ENCODE measurements around the gene GADD45B. TPM values are rescaled to one million over a fixed set of nuclear protein-coding genes. Genes with fewer than 3 reads are reported as not detected.

Gene GADD45B
- total RNA-seq, 1 experiment from 2014 or later = 24.7 TPM

- no peak for TF ChIP-seq CTCF (conservative IDR thresholded peaks at IDR 0.05)
- no peak for TF ChIP-seq EZH2 (IDR thresholded peaks at IDR 0.05; ENCODE audit: low read depth)
- H3K27ac ChIP-seq = no peak overlapping the region
Observed at GRCh38 chr19:2512523-2513431, 36.9 kb downstream of the GADD45B start.

GRCh38 chr19:2514981-2515518 lies 39.1 kb downstream of the GADD45B start:
- Histone ChIP-seq H3K27ac (no peak overlapping the region), H3K4me1 (replicated peaks; ENCODE audit: insufficient read depth) (no peaks in the 10 kb centered on the region)

More at GRCh38 chr19:2512523-2513431, 36.9 kb downstream of the GADD45B start:
- peaks cover 1% of the 10 kb centered on the region; the same call in 1 of the 2 replicates for H3F3A ChIP-seq (ENCODE audit: insufficient read depth, low read depth)
- H3K4me2 ChIP-seq = no peak overlapping the region
- ChIA-PET CTCF (no interaction called here), POLR2A (ENCODE audit: unreplicated experiment) (interaction anchor here (0.7 kb wide), 1 partner anchor 28 kb away, joined by 3 read pairs; no protein-coding TSS in a partner anchor)
- no peaks in the 10 kb centered on the region for H4K20me1 ChIP-seq (ENCODE audit: insufficient read depth)
- DNase-seq = no peak
- intact Hi-C loops (cut with micrococcal nuclease; ENCODE audit: unreplicated experiment) = no loop called here
- no peaks in the 10 kb centered on the region for H3K9me3 ChIP-seq (ENCODE audit: insufficient read depth, low read depth)
- H2AFZ ChIP-seq = no peak overlapping the region
- no peaks in the 10 kb centered on the region for H3K79me2 ChIP-seq (ENCODE audit: low read depth)
- H3K36me3 ChIP-seq (ENCODE audit: low read depth) = no peaks in the 10 kb centered on the region
- no peak overlapping the region for H3K4me3 ChIP-seq
- H3K9me2 ChIP-seq (ENCODE audit: insufficient read depth) = no peaks in the 10 kb centered on the region
- no peaks in the 10 kb centered on the region for H3K27me3 ChIP-seq (ENCODE audit: insufficient read depth, low read depth)
- peaks cover 3% of the 10 kb centered on the region; the same call in 1 of the 2 replicates for H3K4me1 ChIP-seq (replicated peaks; ENCODE audit: insufficient read depth)
- BruUV-seq (replicated peaks) = no TSS peak

GRCh38 chr19:2516727-2517126 lies 40.8 kb downstream of the GADD45B start:
- Histone ChIP-seq H3K9me2 (ENCODE audit: insufficient read depth) (no peaks in the 10 kb centered on the region), H2AFZ (no peak overlapping the region), H3K27me3 (ENCODE audit: insufficient read depth, low read depth) (no peaks in the 10 kb centered on the region), H3K36me3 (ENCODE audit: low read depth) (no peaks in the 10 kb centered on the region), H3K4me1 (replicated peaks; ENCODE audit: insufficient read depth) (no peaks in the 10 kb centered on the region), H3K27ac (no peak overlapping the region), H3K79me2 (ENCODE audit: low read depth) (no peaks in the 10 kb centered on the region), H3F3A (ENCODE audit: insufficient read depth, low read depth) (no peaks in the 10 kb centered on the region), H4K20me1 (ENCODE audit: insufficient read depth) (no peaks in the 10 kb centered on the region), H3K4me2 (no peak overlapping the region), H3K4me3 (no peak overlapping the region), H3K9me3 (ENCODE audit: insufficient read depth, low read depth) (no peaks in the 10 kb centered on the region)
- CTCF ChIA-PET = no interaction called here
- intact Hi-C loops (cut with micrococcal nuclease; ENCODE audit: unreplicated experiment) = no loop called here
- BruUV-seq (replicated peaks) = no TSS peak
- POLR2A ChIA-PET (ENCODE audit: unreplicated experiment) = no interaction called here
- no peak for TF ChIP-seq CTCF (conservative IDR thresholded peaks at IDR 0.05)
- no peak for TF ChIP-seq EZH2 (IDR thresholded peaks at IDR 0.05; ENCODE audit: low read depth)
- no peak for DNase-seq

More at GRCh38 chr19:2514981-2515518, 39.1 kb downstream of the GADD45B start:
- Histone ChIP-seq H3K9me3 (ENCODE audit: insufficient read depth, low read depth) (no peaks in the 10 kb centered on the region), H3F3A (ENCODE audit: insufficient read depth, low read depth) (no peaks in the 10 kb centered on the region), H3K36me3 (ENCODE audit: low read depth) (no peaks in the 10 kb centered on the region), H3K4me2 (no peak overlapping the region), H3K27me3 (ENCODE audit: insufficient read depth, low read depth) (no peaks in the 10 kb centered on the region), H3K79me2 (ENCODE audit: low read depth) (no peaks in the 10 kb centered on the region), H2AFZ (no peak overlapping the region), H3K9me2 (ENCODE audit: insufficient read depth) (no peaks in the 10 kb centered on the region), H4K20me1 (ENCODE audit: insufficient read depth) (no peaks in the 10 kb centered on the region), H3K4me3 (no peak overlapping the region)
- ChIA-PET POLR2A (ENCODE audit: unreplicated experiment) (no interaction called here), CTCF (interaction anchor here (0.6 kb wide), 1 partner anchor 25 kb away, joined by 4 read pairs; no protein-coding TSS in a partner anchor)
- intact Hi-C loops (cut with micrococcal nuclease; ENCODE audit: unreplicated experiment) = no loop called here
- no TSS peak for BruUV-seq (replicated peaks)
- TF ChIP-seq EZH2 (IDR thresholded peaks at IDR 0.05; ENCODE audit: low read depth) = no peak
- no peak for TF ChIP-seq CTCF (conservative IDR thresholded peaks at IDR 0.05)
- DNase-seq = no peak
